SK-N-SH (cell line): ENCODE measurements around the gene CD300LG.
A peak's percentile ranks its signal among the peaks of the same experiment; 100 is the strongest.

ENCODE experiments used
- CTCF ChIP-seq: fragments of 200-600 bp; sonication (generic); IDR thresholded peaks from 2 replicates; pipeline ENCODE4 v1.6.1; 2017; ENCODE audit warnings: antibody characterized with exemption, mild to moderate bottlenecking, moderate library complexity
- GABPA ChIP-seq: IDR thresholded peaks from 2 replicates; pipeline ENCODE4 v1.4.0; 2012; ENCODE audit warnings: low read depth, mild to moderate bottlenecking
- NFIC ChIP-seq: IDR thresholded peaks from 2 replicates; pipeline ENCODE4 v1.4.0; 2012; ENCODE audit warnings: borderline replicate concordance

- no peak for TF ChIP-seq CTCF
- TF ChIP-seq GABPA: no peak
- peak; percentile 79 for TF ChIP-seq NFIC
These were observed 59.2 kb downstream of the CD300LG start for GRCh38 chr17:43905985-43906852.
